Mucosa of descending colon (tissue), 3 donors: ENCODE measurements around the gene SH3PXD2A. TPM values are rescaled to one million over a fixed set of nuclear protein-coding genes. Genes with fewer than 3 reads are reported as not detected.

Source experiments
- ATAC-seq: fragments of 200-7000 bp; cut with Tn5 transposase; one replicate; pipeline ENCODE4 v1.9.1; 2020; ENCODE audit warnings: mild to moderate bottlenecking, moderate library complexity
- DNase-seq, 3 donors: peaks; one replicate each; pipeline ENCODE4 v3.0.0-alpha.2; 2020
- H3K36me3 ChIP-seq: fragments of 200-600 bp; one replicate; pipeline ENCODE4 v1.8.0; 2021; ENCODE audit warnings: low read depth, mild to moderate bottlenecking
- H3K4me1 ChIP-seq: fragments of 200-600 bp; one replicate; pipeline ENCODE4 v1.8.0; 2021; ENCODE audit warnings: low read depth, mild to moderate bottlenecking
- H3K4me3 ChIP-seq: fragments of 200-600 bp; one replicate; pipeline ENCODE4 v1.8.0; 2021; ENCODE audit warnings: mild to moderate bottlenecking
- H3K9me3 ChIP-seq: fragments of 200-600 bp; one replicate; pipeline ENCODE4 v1.8.0; 2021; ENCODE audit warnings: mild to moderate bottlenecking
- CTCF ChIP-seq: fragments of 200-600 bp; IDR thresholded peaks from one replicate; pipeline ENCODE4 v1.8.0; 2022; ENCODE audit warnings: antibody characterized with exemption, mild to moderate bottlenecking
- intact Hi-C, 2 donors: fragments of 100-400 bp; cut with DNase I in 1 of 2; cut with micrococcal nuclease in 1 of 2; formaldehyde crosslinking; loops; one replicate each; pipeline versions ENCODE4 v1.11.0 to v1.11.1; 2022; cut with DNase I, micrococcal nuclease
- total RNA-seq, 3 donors: library from RNA; stranded (reverse); fragmentation: NEBNext Ultra II Directional in 2 of 3; extraction: Animal tissue kit (Norgen Biotek cat#: 25700) in 2 of 3; gene quantifications; one replicate each; pipeline versions ENCODE4 v1.2.1 to v1.2.4, GENCODE V29; 2021 to 2023
- donor health status: DM: no; HTN: no; CAD: no; lungs with moderate emphysema.
- donor health status: DM: no; HTN: no; CAD: no.
- donor health status: DM: no; HTN: yes; CAD: no.

The SH3PXD2A gene
- total RNA-seq, 3 donors from 2014 or later = 46.1 to 91.4 (median 60.6) TPM

- no peak for ATAC-seq
- peaks cover 60% of the 10 kb centered on the region for H3K4me1 ChIP-seq
- TF ChIP-seq CTCF = no peak
Measured at GRCh38 chr10:103792547-103792946, 62.8 kb downstream of the SH3PXD2A start.

GRCh38 chr10:103791858-103792257 lies 63.5 kb downstream of the SH3PXD2A start:
- Histone ChIP-seq H3K4me3 (no peak overlapping the region), H3K9me3 (no peaks in the 10 kb centered on the region), H3K36me3 (no peaks in the 10 kb centered on the region), H3K4me1 (peaks cover 62% of the 10 kb centered on the region)
- no peak for TF ChIP-seq CTCF
- ATAC-seq (no peak), DNase-seq (peak in 2 of 3 donors; percentile 48 to 63)
- intact Hi-C loops = no loop called here

More at GRCh38 chr10:103792547-103792946, 62.8 kb downstream of the SH3PXD2A start:
- Histone ChIP-seq H3K36me3 (no peaks in the 10 kb centered on the region), H3K4me3 (no peak overlapping the region), H3K9me3 (no peaks in the 10 kb centered on the region)
- DNase-seq = no peak
- intact Hi-C loops = no loop called here

GRCh38 chr10:103791291-103791690 lies 64.1 kb downstream of the SH3PXD2A start:
- H3K4me1 ChIP-seq = peaks cover 64% of the 10 kb centered on the region
- no peak for TF ChIP-seq CTCF
- no peaks in the 10 kb centered on the region for H3K36me3 ChIP-seq
- no peaks in the 10 kb centered on the region for H3K9me3 ChIP-seq
- H3K4me3 ChIP-seq = no peak overlapping the region
- DNase-seq (no peak), ATAC-seq (no peak)
- intact Hi-C loops = no loop called here

- Histone ChIP-seq H3K36me3 (no peaks in the 10 kb centered on the region), H3K4me3 (no peak overlapping the region), H3K4me1 (peaks cover 69% of the 10 kb centered on the region), H3K9me3 (no peaks in the 10 kb centered on the region)
- intact Hi-C loops = no loop called here
- ATAC-seq (no peak), DNase-seq (no peak)
- TF ChIP-seq CTCF = no peak
Measured at GRCh38 chr10:103790580-103790979, 64.8 kb downstream of the SH3PXD2A start.

- ATAC-seq = peak; percentile 71
- H3K9me3 ChIP-seq = no peaks in the 10 kb centered on the region
- no peak overlapping the region for H3K4me3 ChIP-seq
- TF ChIP-seq CTCF = no peak
- peak; percentile 79 to 84 (median 80) for DNase-seq
- peaks cover 76% of the 10 kb centered on the region for H3K4me1 ChIP-seq
- intact Hi-C loops = no loop called here
- no peaks in the 10 kb centered on the region for H3K36me3 ChIP-seq
Measured at GRCh38 chr10:103789771-103790201, 65.6 kb downstream of the SH3PXD2A start.

GRCh38 chr10:103789161-103789560 lies 66.2 kb downstream of the SH3PXD2A start:
- ATAC-seq (peak; percentile 16), DNase-seq (peak in 1 of 3 donors; percentile 52)
- no peaks in the 10 kb centered on the region for H3K36me3 ChIP-seq
- no peak overlapping the region for H3K4me3 ChIP-seq
- intact Hi-C loops = no loop called here
- H3K9me3 ChIP-seq = no peaks in the 10 kb centered on the region
- H3K4me1 ChIP-seq = peaks cover 74% of the 10 kb centered on the region
- TF ChIP-seq CTCF = no peak
